ENCODE measurements around the gene B3GALT6.

DNA sequence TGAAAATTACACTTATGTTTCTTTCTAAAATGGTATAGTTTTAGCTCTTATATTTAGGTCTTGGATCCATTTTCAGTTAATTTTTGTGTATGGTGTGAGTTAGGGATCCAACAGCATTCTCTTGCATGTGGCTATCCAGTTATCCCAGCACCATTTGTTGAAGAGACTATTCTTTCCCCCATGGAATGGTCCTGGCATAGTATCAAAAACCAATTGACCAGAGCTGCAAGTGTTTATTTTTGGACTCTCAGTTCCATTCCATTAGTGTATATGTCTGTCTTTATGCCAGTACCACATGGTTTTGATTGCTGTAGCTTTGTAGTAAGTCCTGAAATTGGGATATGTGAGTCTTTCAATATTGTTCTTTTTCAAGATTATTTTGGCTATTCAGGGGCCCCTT lies 44.1 kb upstream of the B3GALT6 start:
- TF ChIP-seq, protein P1, sequence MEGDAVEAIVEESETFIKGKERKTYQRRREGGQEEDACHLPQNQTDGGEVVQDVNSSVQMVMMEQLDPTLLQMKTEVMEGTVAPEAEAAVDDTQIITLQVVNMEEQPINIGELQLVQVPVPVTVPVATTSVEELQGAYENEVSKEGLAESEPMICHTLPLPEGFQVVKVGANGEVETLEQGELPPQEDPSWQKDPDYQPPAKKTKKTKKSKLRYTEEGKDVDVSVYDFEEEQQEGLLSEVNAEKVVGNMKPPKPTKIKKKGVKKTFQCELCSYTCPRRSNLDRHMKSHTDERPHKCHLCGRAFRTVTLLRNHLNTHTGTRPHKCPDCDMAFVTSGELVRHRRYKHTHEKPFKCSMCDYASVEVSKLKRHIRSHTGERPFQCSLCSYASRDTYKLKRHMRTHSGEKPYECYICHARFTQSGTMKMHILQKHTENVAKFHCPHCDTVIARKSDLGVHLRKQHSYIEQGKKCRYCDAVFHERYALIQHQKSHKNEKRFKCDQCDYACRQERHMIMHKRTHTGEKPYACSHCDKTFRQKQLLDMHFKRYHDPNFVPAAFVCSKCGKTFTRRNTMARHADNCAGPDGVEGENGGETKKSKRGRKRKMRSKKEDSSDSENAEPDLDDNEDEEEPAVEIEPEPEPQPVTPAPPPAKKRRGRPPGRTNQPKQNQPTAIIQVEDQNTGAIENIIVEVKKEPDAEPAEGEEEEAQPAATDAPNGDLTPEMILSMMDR (conservative IDR thresholded peaks at IDR 0.05 in 1 of 2, IDR thresholded peaks at IDR 0.05 in 1 of 2; ENCODE audit: low read depth in 1 of 2, low read length in 2 of 2): no peak
- TF ChIP-seq EZH2 (IDR thresholded peaks at IDR 0.05; ENCODE audit: low read length, missing control alignments): no peak

Data from fibroblast of lung (primary cell).